Spinal cord (tissue), 10 donors: ENCODE results near the gene TREH. TPM values are rescaled to one million over a fixed set of nuclear protein-coding genes. Genes with fewer than 3 reads are reported as not detected.

ENCODE experiments used
- DNase-seq, 6 donors: peaks; one replicate each; pipeline versions ENCODE4 v3.0.0 to v3.0.0-alpha.2; 2013 to 2015; ENCODE audit warnings: low spot score in 6 of 6, low read depth in 4 of 6
- H3K27ac ChIP-seq: one replicate; pipeline ENCODE4 v1.5.1; 2013; ENCODE audit warnings: low read depth, low read length, control low read depth
- H3K27me3 ChIP-seq: one replicate; pipeline ENCODE4 v1.6.1; 2013; ENCODE audit warnings: low read length; ENCODE audit not compliant: control insufficient read depth, insufficient read depth
- H3K36me3 ChIP-seq: one replicate; pipeline ENCODE4 v1.6.1; 2013; ENCODE audit warnings: low read length; ENCODE audit not compliant: control insufficient read depth, insufficient read depth
- H3K4me1 ChIP-seq: one replicate; pipeline ENCODE4 v1.6.1; 2013; ENCODE audit warnings: low read length; ENCODE audit not compliant: control insufficient read depth, insufficient read depth
- H3K4me3 ChIP-seq: one replicate; pipeline ENCODE4 v1.5.1; 2013; ENCODE audit warnings: low read depth, low read length, control low read depth
- H3K9me3 ChIP-seq: one replicate; pipeline ENCODE4 v1.6.1; 2013; ENCODE audit warnings: low read length; ENCODE audit not compliant: control insufficient read depth, insufficient read depth
- WGBS: methylation state at CpG from one replicate; pipeline ENCODE4 v1.1.5; 2013; ENCODE audit warnings: missing lambda C conversion rate; ENCODE audit not compliant: insufficient coverage; 5-methylcytosine and 5-hydroxymethylcytosine counted together
- polyA plus RNA-seq, 2 donors: library from polyadenylated mRNA; unstranded; fragments of 120-200 nt; gene quantifications; one replicate each; pipeline ENCODE4 v1.2.1, GENCODE V29; 2013; ENCODE audit not compliant: insufficient read length in 2 of 2
- total RNA-seq, 2 donors: library from RNA; depleted of rRNA in 1 of 2; stranded (reverse); fragments of 120-200 nt in 1 of 2; fragments of >200 nt in 1 of 2; gene quantifications; one replicate each; pipeline versions ENCODE4 v1.2.3 to v1.2.4, GENCODE V29; 2013 to 2014
- donor health status: healthy.

Gene TREH
- total and polyA plus RNA-seq, 4 donors = 1.5 to 3.8 TPM; not detected in 2

DNA sequence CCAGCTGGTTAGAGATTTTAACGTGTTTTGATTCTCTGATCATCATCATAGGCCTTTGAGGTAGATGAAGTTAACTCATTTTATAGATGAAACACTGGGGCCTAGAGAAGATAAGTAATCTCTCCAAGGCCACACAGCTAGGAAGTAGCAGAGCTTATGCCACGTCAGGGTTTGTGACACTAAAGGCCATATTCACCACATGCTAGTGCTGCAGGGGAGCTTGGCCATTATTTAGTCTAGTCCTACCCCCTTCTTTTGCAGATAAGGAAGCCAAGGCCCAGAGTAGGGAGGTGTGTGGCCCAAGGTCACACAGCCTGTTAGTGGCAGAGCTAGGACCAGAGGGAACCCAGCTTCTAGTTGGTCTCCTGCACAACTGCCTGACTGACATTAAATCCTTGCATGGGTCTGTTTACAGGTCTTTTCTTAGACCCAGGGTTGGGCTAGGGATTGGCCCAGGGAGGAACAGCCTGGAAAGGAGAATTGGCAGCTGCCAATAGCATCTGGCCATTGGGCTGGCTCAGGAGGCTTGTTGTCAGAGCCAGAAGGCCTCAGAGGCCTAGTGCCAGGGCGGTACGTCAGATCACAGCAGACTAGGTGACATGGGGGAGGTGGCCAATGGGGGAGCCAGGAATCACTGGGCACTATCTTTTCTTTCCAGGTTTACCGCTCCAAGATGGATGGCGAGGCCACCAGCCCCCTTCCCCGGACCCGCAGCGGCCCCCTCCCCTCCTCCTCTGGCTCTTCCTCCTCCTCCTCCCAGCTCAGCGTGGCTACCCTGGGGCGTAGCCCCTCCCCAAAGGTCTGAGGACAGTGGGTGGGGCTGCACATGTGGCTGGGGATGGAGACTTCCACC is 36.1 kb downstream of the TREH start:
- H3K36me3 ChIP-seq = peaks cover 94% of the 10 kb centered on the region
- 87% methylated on average over 3 of the region's 11 CpGs for WGBS
- no peak for DNase-seq
- no peaks in the 10 kb centered on the region for H3K27me3 ChIP-seq
- H3K4me1 ChIP-seq = peaks cover 7% of the 10 kb centered on the region
- H3K27ac ChIP-seq = no peak overlapping the region
- H3K4me3 ChIP-seq = no peak overlapping the region
- no peaks in the 10 kb centered on the region for H3K9me3 ChIP-seq

DNA sequence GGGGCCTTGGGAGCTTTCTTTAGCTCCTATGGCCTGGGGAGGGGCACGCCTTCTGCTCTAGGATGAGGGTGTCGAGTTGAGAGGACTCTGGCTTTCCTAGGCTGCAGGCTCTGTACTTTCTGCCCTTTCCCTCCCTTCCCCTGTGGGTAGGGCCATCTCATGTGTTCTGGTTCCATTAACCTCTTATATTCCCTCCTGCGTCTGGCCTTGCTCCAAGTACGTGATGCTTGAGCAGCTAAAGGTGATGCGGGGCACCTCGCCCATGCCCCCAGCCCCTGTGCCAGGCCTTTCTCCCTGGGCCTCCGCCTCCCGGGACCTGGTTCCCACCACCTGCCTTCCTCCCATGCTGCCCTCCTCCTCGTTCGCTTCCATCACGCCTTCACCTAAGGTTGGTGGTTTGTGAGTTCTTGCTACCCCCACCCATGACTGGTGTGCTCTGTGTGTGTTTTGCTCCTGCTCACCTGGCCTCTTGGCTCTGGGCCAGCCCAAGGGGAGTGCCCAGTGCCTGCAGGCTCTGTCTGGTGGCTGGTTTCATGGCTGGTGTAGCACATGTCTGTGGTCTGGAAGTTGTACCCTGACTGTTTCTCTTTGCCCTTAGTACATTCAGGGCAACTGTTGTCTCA is 37.9 kb downstream of the TREH start:
- DNase-seq = no peak
- H3K4me1 ChIP-seq = peaks cover 7% of the 10 kb centered on the region
- H3K4me3 ChIP-seq = no peak overlapping the region
- no peaks in the 10 kb centered on the region for H3K27me3 ChIP-seq
- H3K36me3 ChIP-seq = peaks cover 99% of the 10 kb centered on the region
- 67% methylated on average over 3 of the region's 11 CpGs for WGBS
- H3K9me3 ChIP-seq = no peaks in the 10 kb centered on the region
- H3K27ac ChIP-seq = no peak overlapping the region

DNA sequence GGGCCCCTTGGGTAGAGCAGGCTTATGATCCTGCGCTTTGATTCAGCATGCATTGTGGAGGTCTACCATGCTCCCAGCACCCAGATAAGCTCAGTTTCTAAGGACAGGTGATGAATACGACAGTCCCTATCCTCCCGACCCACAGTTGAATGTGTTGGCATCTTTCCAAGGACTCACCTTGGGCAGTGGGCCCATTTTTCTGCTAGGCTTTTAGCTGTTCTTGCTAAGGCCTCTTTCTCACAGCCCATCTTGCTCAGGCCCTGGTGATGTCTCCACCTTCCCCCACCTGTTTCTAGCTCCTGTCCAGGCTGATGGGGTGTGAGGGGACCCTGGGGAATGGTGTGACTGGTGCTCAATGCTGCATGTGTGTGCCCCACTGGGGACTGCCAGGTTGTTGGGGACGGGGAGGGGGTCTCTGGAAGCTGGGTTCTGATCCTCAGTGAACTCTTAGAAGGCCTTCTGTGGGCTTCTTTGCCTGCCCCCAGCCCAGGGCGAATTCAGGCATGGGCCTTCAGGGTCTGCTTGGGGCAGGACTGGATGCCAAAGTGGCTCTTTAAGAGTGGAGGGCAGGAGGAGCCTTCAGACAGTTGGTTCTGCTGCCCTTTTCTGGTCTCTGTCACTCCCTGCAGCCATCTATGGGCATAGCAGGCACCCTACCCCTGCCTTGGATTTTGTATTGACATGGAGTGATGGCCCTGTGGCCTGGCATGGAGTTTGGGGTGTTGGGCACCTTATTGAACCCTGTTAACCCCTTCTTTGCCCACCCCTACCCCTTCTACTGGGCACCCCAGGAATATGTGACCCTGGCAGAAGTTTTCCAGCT is 38.9 kb downstream of the TREH start:
- Histone ChIP-seq H3K4me3 (no peak overlapping the region), H3K36me3 (peaks cover 100% of the 10 kb centered on the region), H3K4me1 (peaks cover 11% of the 10 kb centered on the region), H3K27ac (no peak overlapping the region), H3K27me3 (no peaks in the 10 kb centered on the region), H3K9me3 (no peaks in the 10 kb centered on the region)
- no peak for DNase-seq
- 76% methylated on average over 4 of the region's 5 CpGs for WGBS

DNA sequence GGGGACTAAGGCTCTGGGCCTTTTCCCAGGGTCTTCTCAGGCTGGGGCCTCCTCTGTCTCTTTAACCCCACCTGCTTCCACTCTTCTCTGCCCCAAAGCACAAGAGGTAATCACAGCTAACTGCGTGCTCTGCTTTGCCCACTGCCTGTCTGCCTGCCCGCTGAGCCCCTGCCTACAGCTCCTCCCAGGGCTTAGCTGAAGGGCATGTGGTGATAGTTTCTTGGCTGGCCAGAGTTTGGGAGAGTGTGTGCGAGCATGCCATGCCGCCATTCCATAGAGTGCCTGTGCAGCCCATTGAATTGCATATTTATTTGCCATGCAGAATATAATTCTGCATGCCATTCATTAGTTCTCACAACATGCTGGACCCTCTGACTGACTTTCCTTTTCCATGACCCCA is 39.6 kb downstream of the TREH start:
- no peak overlapping the region for H3K4me3 ChIP-seq
- DNase-seq = no peak
- WGBS = 100% methylated on average over 2 of the region's 4 CpGs
- H3K9me3 ChIP-seq = no peaks in the 10 kb centered on the region
- peaks cover 17% of the 10 kb centered on the region for H3K4me1 ChIP-seq
- peaks cover 99% of the 10 kb centered on the region for H3K36me3 ChIP-seq
- H3K27me3 ChIP-seq = no peaks in the 10 kb centered on the region
- H3K27ac ChIP-seq = no peak overlapping the region

DNA sequence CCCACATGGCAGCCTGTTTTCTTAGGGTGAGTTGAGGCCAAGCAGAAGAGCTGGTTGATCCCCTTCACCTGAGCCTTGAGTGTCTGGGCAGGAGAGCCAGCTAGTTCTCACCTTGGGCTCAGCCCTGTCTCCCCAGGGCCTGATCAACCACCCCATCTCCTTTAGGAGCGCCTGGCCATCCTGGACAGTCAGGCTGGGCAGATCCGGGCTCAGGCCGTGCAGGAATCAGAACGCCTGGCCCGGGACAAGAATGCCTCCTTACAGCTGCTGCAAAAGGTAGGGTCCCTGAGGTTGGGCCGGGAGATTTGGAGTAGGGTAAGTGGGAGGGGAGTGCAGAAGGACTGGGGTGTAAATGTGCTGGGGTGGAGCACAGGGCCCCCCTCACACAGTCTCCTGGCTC is 40.7 kb downstream of the TREH start:
- no peaks in the 10 kb centered on the region for H3K9me3 ChIP-seq
- H3K36me3 ChIP-seq = peaks cover 99% of the 10 kb centered on the region
- H3K27me3 ChIP-seq = no peaks in the 10 kb centered on the region
- 89% methylated on average over 3 of the region's 6 CpGs for WGBS
- no peak overlapping the region for H3K4me3 ChIP-seq
- H3K27ac ChIP-seq = no peak overlapping the region
- DNase-seq = no peak
- H3K4me1 ChIP-seq = peaks cover 29% of the 10 kb centered on the region

DNA sequence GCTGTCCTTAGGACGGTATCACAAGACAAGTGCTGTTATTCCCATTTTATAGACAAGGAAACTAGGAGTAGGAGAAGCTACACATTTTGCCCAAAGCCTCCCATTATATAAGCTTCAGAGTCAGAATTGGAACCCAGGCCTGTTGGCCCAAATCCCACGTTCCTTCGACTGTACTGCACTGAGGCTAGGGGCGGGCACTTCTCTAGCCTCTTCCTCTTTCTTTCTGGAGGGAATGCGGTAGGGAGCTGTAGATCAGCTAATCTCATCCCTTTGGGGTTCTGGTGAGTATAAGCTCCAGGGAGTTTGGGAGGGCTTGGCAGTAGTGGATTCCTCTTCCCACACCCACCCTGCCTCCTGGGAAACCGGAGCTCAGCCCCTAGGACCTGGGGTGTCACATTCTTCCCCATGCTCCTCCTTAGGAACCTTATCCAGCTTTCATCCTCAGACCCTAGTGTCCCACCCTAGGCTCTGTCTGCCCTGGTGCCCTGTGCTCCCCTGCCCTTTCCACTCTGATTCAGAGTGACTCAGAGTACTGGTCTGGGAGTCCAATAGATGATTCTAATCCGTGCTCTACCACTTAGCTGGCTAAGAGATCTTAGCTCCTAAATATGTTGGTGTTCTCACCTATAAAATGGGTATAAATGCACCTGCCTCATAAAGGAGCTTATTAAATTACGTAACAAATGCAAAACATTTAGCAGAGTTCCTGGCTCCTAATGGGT is 42.7 kb downstream of the TREH start:
- H3K4me3 ChIP-seq = no peak overlapping the region
- 93% methylated on average over 3 of the region's 8 CpGs for WGBS
- H3K36me3 ChIP-seq = peaks cover 97% of the 10 kb centered on the region
- peaks cover 30% of the 10 kb centered on the region for H3K4me1 ChIP-seq
- DNase-seq = no peak
- no peaks in the 10 kb centered on the region for H3K27me3 ChIP-seq
- H3K27ac ChIP-seq = no peak overlapping the region
- H3K9me3 ChIP-seq = no peaks in the 10 kb centered on the region

DNA sequence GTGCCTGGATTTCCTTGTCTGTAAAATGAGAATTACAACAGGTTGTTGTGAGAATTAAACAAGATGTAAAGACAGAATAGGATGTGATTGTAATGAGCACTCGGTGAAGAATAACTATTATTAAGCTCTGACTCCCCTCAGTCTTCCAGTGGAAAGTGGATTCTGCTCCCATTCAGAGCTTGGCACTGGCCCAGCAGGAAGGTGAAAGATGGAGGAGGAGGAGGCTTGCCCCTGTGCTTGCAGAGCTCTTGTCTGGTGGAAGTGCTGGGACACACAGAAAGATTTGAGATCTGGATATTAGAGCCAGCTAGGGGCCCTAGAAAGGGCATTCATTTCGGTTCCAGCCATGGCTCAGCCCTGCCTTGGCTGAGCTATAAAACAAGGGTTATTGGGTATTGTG is 43.8 kb downstream of the TREH start:
- Histone ChIP-seq H3K27ac (peak overlapping the region; percentile 84), H3K4me1 (peaks cover 26% of the 10 kb centered on the region), H3K4me3 (no peak overlapping the region), H3K9me3 (no peaks in the 10 kb centered on the region), H3K36me3 (peaks cover 97% of the 10 kb centered on the region), H3K27me3 (no peaks in the 10 kb centered on the region)
- 56% methylated on average over 1 of the region's 2 CpGs for WGBS
- DNase-seq = no peak

DNA sequence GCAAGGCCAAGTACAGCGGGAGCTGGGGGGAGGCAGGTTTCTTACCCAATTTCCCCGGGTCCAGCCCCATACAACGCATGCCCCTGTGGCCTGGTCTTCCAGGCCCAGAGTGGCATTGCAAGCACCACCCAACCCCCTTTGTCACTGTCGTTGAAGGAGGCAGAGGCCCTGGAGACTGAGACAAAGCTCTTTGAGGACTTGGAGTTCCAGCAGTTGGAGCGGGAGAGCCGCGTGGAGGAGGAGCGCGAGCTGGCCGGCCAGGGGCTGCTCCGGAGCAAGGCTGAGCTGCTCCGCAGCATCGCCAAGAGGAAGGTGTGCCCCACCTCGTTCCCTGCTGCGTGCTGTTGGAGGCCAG is 44.2 kb downstream of the TREH start:
- no peaks in the 10 kb centered on the region for H3K9me3 ChIP-seq
- peaks cover 23% of the 10 kb centered on the region for H3K4me1 ChIP-seq
- no peaks in the 10 kb centered on the region for H3K27me3 ChIP-seq
- H3K36me3 ChIP-seq = peaks cover 97% of the 10 kb centered on the region
- peak overlapping the region; percentile 84 for H3K27ac ChIP-seq
- 30% methylated on average over 15 of the region's 15 CpGs for WGBS
- H3K4me3 ChIP-seq = no peak overlapping the region
- peak in 2 of 6 donors; percentile 59 to 67 for DNase-seq
